Keratinocyte (primary cell): ENCODE results near the gene SSTR5.

ENCODE experiments used
- CTCF ChIP-seq, 3 experiments: IDR thresholded peaks in 1 of 3; conservative IDR thresholded peaks in 1 of 3; optimal IDR thresholded peaks in 1 of 3; 2 replicates in 2 of 3; 3 replicates in 1 of 3; pipeline versions ENCODE3 to v1.5.1; 2011; ENCODE audit warnings: low read length in 3 of 3, mild to moderate bottlenecking in 3 of 3, moderate library complexity in 2 of 3, control low read depth in 1 of 3, inconsistent platforms in 1 of 3; ENCODE audit not compliant: insufficient read depth in 2 of 3; ENCODE audit errors: extremely low read depth in 1 of 3
- EZH2 ChIP-seq: IDR thresholded peaks from one replicate; pipeline ENCODE4 v1.6.1; 2012; ENCODE audit warnings: inconsistent platforms, mild to moderate bottlenecking, low read length, moderate library complexity

- TF ChIP-seq CTCF (optimal IDR thresholded peaks at IDR 0.05 in 1 of 3, IDR thresholded peaks at IDR 0.05 in 1 of 3, conservative IDR thresholded peaks at IDR 0.05 in 1 of 3; ENCODE audit: extremely low read depth in 1 of 3, insufficient read depth in 2 of 3, low read length in 3 of 3) (no peak), EZH2 (no peak)
Observed at GRCh38 chr16:1125471-1125870, 52.9 kb downstream of the SSTR5 start.
